ENCODE data around the gene TPRN.

The TPRN gene

GRCh38 chr9:137224830-137225694 is 24.5 kb upstream of the TPRN start, which contains the start of gene CYSRT1:
Gene CYSRT1 (plus strand): TSS chr9:137225174. CDS start chr9:137225622, 448 bp downstream.
- no peak for TF ChIP-seq CTCF (conservative IDR thresholded peaks at IDR 0.05; ENCODE audit: low read depth)
- ChIA-PET POLR2A (ENCODE audit: low non-redundant PET) (interaction anchor here (0.6 to 1.3 kb wide), 4 partner anchors 14 to 198 kb away, joined by 3 to 5 read pairs (median 4); partner anchors contain the start of genes ANAPC2, EXD3, NOXA1 and SSNA1), CTCF (interaction anchor here (0.6 to 1.7 kb wide), 7 partner anchors 11 to 458 kb away, joined by 3 to 5 read pairs (median 4); no protein-coding TSS in a partner anchor)
- DNase-seq (ENCODE audit: low spot score) = peak; percentile 70
- peak within 1 kb of the TSS; percentile 95 for H3K27ac ChIP-seq

- no peak for TF ChIP-seq CTCF (conservative IDR thresholded peaks at IDR 0.05; ENCODE audit: low read depth)
- DNase-seq (ENCODE audit: low spot score) = peak; percentile 99
- CTCF ChIA-PET = interaction anchor here (0.5 to 2.1 kb wide), 7 partner anchors 9 to 94 kb away, joined by 3 to 16 read pairs (median 4); partner anchors contain the start of genes NDOR1, SSNA1 and TMEM203
- POLR2A ChIA-PET (ENCODE audit: low non-redundant PET) = interaction anchor here (0.6 to 1.5 kb wide), 8 partner anchors 14 to 223 kb away, joined by 3 to 7 read pairs (median 4); no protein-coding TSS in a partner anchor
- peak overlapping the region; percentile 95 for H3K27ac ChIP-seq
Observed at GRCh38 chr9:137223078-137223970, 22.8 kb upstream of the TPRN start.

- no peak for TF ChIP-seq CTCF (conservative IDR thresholded peaks at IDR 0.05; ENCODE audit: low read depth)
- ChIA-PET CTCF (interaction anchor here (0.6 to 2.1 kb wide), 4 partner anchors 14 to 93 kb away, joined by 3 to 16 read pairs (median 4); partner anchors contain the start of genes NDOR1, SSNA1 and TMEM203), POLR2A (ENCODE audit: low non-redundant PET) (interaction anchor here (0.5 to 1.5 kb wide), 7 partner anchors 15 to 152 kb away, joined by 3 to 7 read pairs (median 3); partner anchors contain the start of gene SSNA1)
- no peak for DNase-seq (ENCODE audit: low spot score)
- peak within 1 kb of the TSS; percentile 95 for H3K27ac ChIP-seq
Observed at GRCh38 chr9:137222190-137223077, 21.9 kb upstream of the TPRN start, which contains the start of gene RNF208. Gene RNF208 (minus strand): TSS chr9:137222240. CDS start chr9:137221212, 1,028 bp downstream.

GRCh38 chr9:137221506-137222111 is 21.1 kb upstream of the TPRN start:
- CTCF ChIA-PET = interaction anchor here (2.1 kb wide), 1 partner anchor 15 kb away, joined by 16 read pairs; no protein-coding TSS in a partner anchor

More at GRCh38 chr9:137221506-137222111, 21.1 kb upstream of the TPRN start:
- peak overlapping the region; percentile 95 for H3K27ac ChIP-seq
- POLR2A ChIA-PET (ENCODE audit: low non-redundant PET) = interaction anchor here (0.6 to 0.7 kb wide), 3 partner anchors 21 to 193 kb away, joined by 3 to 5 read pairs (median 3); partner anchors contain the start of gene SSNA1
- DNase-seq (ENCODE audit: low spot score) = no peak
- no peak for TF ChIP-seq CTCF (conservative IDR thresholded peaks at IDR 0.05; ENCODE audit: low read depth)
